D721Med (cell line): ENCODE results near the gene CCDC102B.
"Not testable (repeated sequence)": the region's sequence is repeated elsewhere in the genome, so short reads cannot be mapped to it uniquely, and the experiment has no call there.

Experiments
- DNase-seq: peaks from one replicate; pipeline ENCODE4 v3.0.0; 2011; ENCODE audit warnings: low spot score; ENCODE audit not compliant: insufficient read length
- FAIRE-seq: peaks from 2 replicates; lab custom pipeline; 2011; peaks lifted over from hg19 to GRCh38; lab: Jason Lieb, UNC
- TF ChIP-seq, protein P1 (sequence below): IDR thresholded peaks from 2 replicates; pipeline ENCODE4 v1.5.1; 2012; ENCODE audit warnings: mild to moderate bottlenecking, control low read depth; ENCODE audit not compliant: insufficient read depth; ENCODE audit errors: missing control alignments

CCDC102B gene

GRCh38 chr18:68997845-68998244, 200.0 kb downstream of the CCDC102B start:
- TF ChIP-seq, protein P1, sequence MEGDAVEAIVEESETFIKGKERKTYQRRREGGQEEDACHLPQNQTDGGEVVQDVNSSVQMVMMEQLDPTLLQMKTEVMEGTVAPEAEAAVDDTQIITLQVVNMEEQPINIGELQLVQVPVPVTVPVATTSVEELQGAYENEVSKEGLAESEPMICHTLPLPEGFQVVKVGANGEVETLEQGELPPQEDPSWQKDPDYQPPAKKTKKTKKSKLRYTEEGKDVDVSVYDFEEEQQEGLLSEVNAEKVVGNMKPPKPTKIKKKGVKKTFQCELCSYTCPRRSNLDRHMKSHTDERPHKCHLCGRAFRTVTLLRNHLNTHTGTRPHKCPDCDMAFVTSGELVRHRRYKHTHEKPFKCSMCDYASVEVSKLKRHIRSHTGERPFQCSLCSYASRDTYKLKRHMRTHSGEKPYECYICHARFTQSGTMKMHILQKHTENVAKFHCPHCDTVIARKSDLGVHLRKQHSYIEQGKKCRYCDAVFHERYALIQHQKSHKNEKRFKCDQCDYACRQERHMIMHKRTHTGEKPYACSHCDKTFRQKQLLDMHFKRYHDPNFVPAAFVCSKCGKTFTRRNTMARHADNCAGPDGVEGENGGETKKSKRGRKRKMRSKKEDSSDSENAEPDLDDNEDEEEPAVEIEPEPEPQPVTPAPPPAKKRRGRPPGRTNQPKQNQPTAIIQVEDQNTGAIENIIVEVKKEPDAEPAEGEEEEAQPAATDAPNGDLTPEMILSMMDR: no peak
- peak; percentile 96 for FAIRE-seq

GRCh38 chr18:69000366-69000765, 202.5 kb downstream of the CCDC102B start:
- no peak for FAIRE-seq
- no peak for DNase-seq

More at GRCh38 chr18:68997845-68998244, 200.0 kb downstream of the CCDC102B start:
- no peak for DNase-seq

GRCh38 chr18:69002233-69002632, 204.4 kb downstream of the CCDC102B start:
- no peak for DNase-seq
- TF ChIP-seq, protein P1: no peak
- no peak for FAIRE-seq

More at GRCh38 chr18:69000366-69000765, 202.5 kb downstream of the CCDC102B start:
- TF ChIP-seq, protein P1: no peak

DNA sequence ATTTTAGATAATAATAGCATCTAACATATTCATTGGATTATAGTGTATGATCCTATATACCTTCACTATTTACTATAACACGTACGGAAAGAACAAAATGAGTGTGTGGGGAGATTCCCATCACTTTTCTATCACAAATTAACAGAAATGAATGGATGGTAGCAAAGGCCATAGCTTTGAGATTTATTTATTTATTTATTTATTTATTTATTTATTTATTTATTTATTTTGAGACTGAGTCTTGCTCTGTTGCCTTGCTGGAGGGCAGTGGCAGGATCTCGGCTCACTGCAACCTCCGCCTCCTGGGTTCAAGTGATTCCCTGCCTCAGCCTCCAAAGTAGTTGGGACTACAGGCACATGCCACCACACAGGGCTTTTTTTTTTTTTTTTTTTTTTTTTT, 208.3 kb downstream of the CCDC102B start:
- not testable (repeated sequence) for DNase-seq, FAIRE-seq

- TF ChIP-seq, protein P1: no peak
- DNase-seq (no peak), FAIRE-seq (no peak)
These were observed 210.7 kb downstream of the CCDC102B start for GRCh38 chr18:69008538-69008937.

DNA sequence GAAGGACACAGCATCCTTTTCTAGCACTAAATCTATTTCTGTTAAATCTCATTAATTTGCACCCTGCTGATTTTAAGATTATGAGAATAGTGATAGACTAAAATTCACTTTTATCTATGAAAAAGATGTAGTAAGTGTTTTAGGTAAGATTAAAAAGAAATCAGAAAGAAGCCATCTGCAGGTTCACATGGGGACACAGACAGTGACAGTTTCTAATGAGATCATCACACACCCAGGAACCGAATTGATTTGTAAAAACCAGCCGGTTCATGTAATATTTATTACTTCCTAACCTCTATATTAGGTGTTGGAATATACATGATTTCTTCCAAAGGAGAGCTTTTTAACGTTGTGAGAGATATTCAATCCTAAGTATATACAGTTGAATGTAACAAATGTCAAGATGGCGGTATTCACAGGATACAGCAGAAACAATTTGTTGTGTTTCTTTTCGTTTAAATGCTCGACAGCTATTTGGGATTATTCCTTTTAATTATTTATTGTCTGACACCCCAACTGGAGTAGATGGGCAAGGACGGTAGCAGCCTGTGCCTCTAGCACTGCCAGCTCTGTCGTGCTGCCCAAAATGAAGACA, 223.4 kb downstream of the CCDC102B start:
- no peak for DNase-seq
- TF ChIP-seq, protein P1: no peak
- FAIRE-seq: no peak

DNA sequence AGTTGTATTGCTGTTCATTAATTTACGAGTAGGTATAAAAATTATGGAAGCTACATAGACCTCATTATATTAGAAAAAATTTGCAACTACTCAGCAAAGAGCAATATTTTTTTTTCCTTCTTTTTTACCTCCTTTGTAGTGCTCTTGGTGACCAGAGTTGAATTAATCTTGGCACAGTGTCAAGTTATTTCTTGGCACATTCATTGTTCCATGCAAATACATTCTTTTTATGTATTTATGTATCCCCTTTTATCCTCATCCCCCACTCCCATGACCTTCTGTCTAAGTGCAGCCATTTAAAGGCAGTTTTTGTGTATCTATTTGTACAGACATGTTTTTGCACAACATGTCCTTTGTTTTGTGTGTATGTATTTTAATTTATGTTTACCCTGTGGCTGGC, 224.5 kb downstream of the CCDC102B start:
- TF ChIP-seq, protein P1: no peak
- FAIRE-seq: no peak
- DNase-seq: no peak
